ENCODE measurements around the gene SLC36A3.

Gene SLC36A3

GRCh38 chr5:151298063-151298855 lies 5.3 kb downstream of the SLC36A3 start:
- no peak for DNase-seq (ENCODE audit: low read depth)

GRCh38 chr5:151296974-151297373 lies 6.6 kb downstream of the SLC36A3 start:
- DNase-seq (ENCODE audit: low read depth) = no peak

GRCh38 chr5:151296478-151296830 lies 7.1 kb downstream of the SLC36A3 start:
- no peak for DNase-seq (ENCODE audit: low read depth)

- no peak for DNase-seq (ENCODE audit: low read depth)
Measured at GRCh38 chr5:151295791-151296477, 7.6 kb downstream of the SLC36A3 start.

- no peak for DNase-seq (ENCODE audit: low read depth)
Measured at GRCh38 chr5:151295138-151295537, 8.4 kb downstream of the SLC36A3 start.

- no peak for DNase-seq (ENCODE audit: low read depth)
Measured at GRCh38 chr5:151293624-151294023, 9.9 kb downstream of the SLC36A3 start.

- DNase-seq (ENCODE audit: low read depth) = no peak
Measured at GRCh38 chr5:151288180-151288579, 15.4 kb downstream of the SLC36A3 start.

- DNase-seq (ENCODE audit: low read depth) = no peak
Measured at GRCh38 chr5:151286246-151286645, 17.3 kb downstream of the SLC36A3 start.

GRCh38 chr5:151285683-151286082 lies 17.9 kb downstream of the SLC36A3 start:
- DNase-seq (ENCODE audit: low read depth) = no peak

- no peak for DNase-seq (ENCODE audit: low read depth)
Measured at GRCh38 chr5:151284392-151284967, 19.1 kb downstream of the SLC36A3 start.

GRCh38 chr5:151283120-151283825 lies 20.3 kb downstream of the SLC36A3 start:
- no peak for DNase-seq (ENCODE audit: low read depth)

- no peak for DNase-seq (ENCODE audit: low read depth)
Measured at GRCh38 chr5:151281001-151281639, 22.4 kb downstream of the SLC36A3 start.

- DNase-seq (ENCODE audit: low read depth) = no peak
Measured at GRCh38 chr5:151280443-151280842, 23.1 kb downstream of the SLC36A3 start.

- no peak for DNase-seq (ENCODE audit: low read depth)
Measured at GRCh38 chr5:151278845-151279244, 24.7 kb downstream of the SLC36A3 start.

- no peak for DNase-seq (ENCODE audit: low read depth)
Measured at GRCh38 chr5:151275803-151276202, 27.8 kb downstream of the SLC36A3 start.

GRCh38 chr5:151274666-151275065 lies 28.9 kb downstream of the SLC36A3 start:
- DNase-seq (ENCODE audit: low read depth) = no peak

GRCh38 chr5:151271336-151271735 lies 32.2 kb downstream of the SLC36A3 start:
- no peak for DNase-seq (ENCODE audit: low read depth)

- no peak for DNase-seq (ENCODE audit: low read depth)
Measured at GRCh38 chr5:151270599-151270998, 33.0 kb downstream of the SLC36A3 start.

- no peak for DNase-seq (ENCODE audit: low read depth)
Measured at GRCh38 chr5:151267491-151268260, 35.9 kb downstream of the SLC36A3 start.

GRCh38 chr5:151264113-151264512 lies 39.5 kb downstream of the SLC36A3 start:
- DNase-seq (ENCODE audit: low read depth) = peak; percentile 54

GRCh38 chr5:151262532-151262931 lies 41.0 kb downstream of the SLC36A3 start:
- DNase-seq (ENCODE audit: low read depth) = no peak

Data from HS-5 (cell line).